Activated CD4-positive, alpha-beta T cell treated with anti-CD3 and anti-CD28 coated beads, Interleukin-2, amount 50 U/mL, for 1 hour (primary cell): Measurements from ENCODE around the gene TRIM65.
A peak's percentile ranks its signal among the peaks of the same experiment; 100 is the strongest.

Experiments
- DNase-seq: peaks from one replicate; pipeline ENCODE4 v3.0.0-alpha.2; 2020

TRIM65 gene

GRCh38 chr17:75917141-75917916 is 20.6 kb upstream of the TRIM65 start:
- no peak for DNase-seq

GRCh38 chr17:75915268-75915667 is 18.5 kb upstream of the TRIM65 start:
- DNase-seq = no peak

GRCh38 chr17:75914643-75915267 is 18.0 kb upstream of the TRIM65 start:
- no peak for DNase-seq

- DNase-seq = no peak
Observed at GRCh38 chr17:75913537-75914210, 16.9 kb upstream of the TRIM65 start.

- DNase-seq = no peak
Observed at GRCh38 chr17:75910699-75911098, 13.9 kb upstream of the TRIM65 start.

GRCh38 chr17:75909812-75910274 is 13.1 kb upstream of the TRIM65 start:
- DNase-seq = no peak

GRCh38 chr17:75909051-75909811 is 12.5 kb upstream of the TRIM65 start:
- no peak for DNase-seq

GRCh38 chr17:75908201-75908600 is 11.4 kb upstream of the TRIM65 start:
- DNase-seq = no peak

GRCh38 chr17:75906143-75906884 is 9.6 kb upstream of the TRIM65 start:
- DNase-seq = no peak

- peak; percentile 88 for DNase-seq
Observed at GRCh38 chr17:75904749-75905521, 8.2 kb upstream of the TRIM65 start, which contains the start of gene MRPL38. TSS of gene MRPL38 (minus strand) at chr17:75904884. CDS start at chr17:75904875, 9 bp downstream.

- DNase-seq = no peak
Observed at GRCh38 chr17:75902406-75902805, 5.7 kb upstream of the TRIM65 start.

- DNase-seq = no peak
Observed at GRCh38 chr17:75901727-75902126, 5.0 kb upstream of the TRIM65 start.

GRCh38 chr17:75900691-75901533 is 4.2 kb upstream of the TRIM65 start:
- DNase-seq = no peak

GRCh38 chr17:75899767-75900468 is 3.2 kb upstream of the TRIM65 start:
- DNase-seq = no peak

- DNase-seq = no peak
Observed at GRCh38 chr17:75899353-75899752, 2.6 kb upstream of the TRIM65 start.

GRCh38 chr17:75898791-75899190 is 2.0 kb upstream of the TRIM65 start:
- no peak for DNase-seq

- DNase-seq = no peak
Observed at GRCh38 chr17:75898065-75898464, 1.3 kb upstream of the TRIM65 start.

- DNase-seq = no peak
Observed at GRCh38 chr17:75897160-75898019, 639 bp upstream of the TRIM65 start.
